HG03432 (cell line): Measurements from ENCODE around the gene LIME1.
"Not testable (repeated sequence)": the region's sequence is repeated elsewhere in the genome, so short reads cannot be mapped to it uniquely, and the experiment has no call there.

ENCODE experiments used
- ATAC-seq: cut with Tn5 transposase; IDR thresholded peaks from one replicate; pipeline ENCODE4 v1.9.1; 2021; ENCODE audit warnings: mild to moderate bottlenecking, moderate library complexity; ENCODE audit not compliant: unreplicated experiment

Gene LIME1

GRCh38 chr20:63769891-63770474, 33.5 kb downstream of the LIME1 start:
- no peak for ATAC-seq

GRCh38 chr20:63771046-63771707, 34.7 kb downstream of the LIME1 start:
- no peak for ATAC-seq

- no peak for ATAC-seq
Measured at GRCh38 chr20:63772781-63773518, 36.5 kb downstream of the LIME1 start.

- ATAC-seq = no peak
Measured at GRCh38 chr20:63773571-63774241, 37.2 kb downstream of the LIME1 start.

GRCh38 chr20:63774306-63774705, 37.8 kb downstream of the LIME1 start:
- no peak for ATAC-seq

- no peak for ATAC-seq
Measured at GRCh38 chr20:63775096-63775978, 38.9 kb downstream of the LIME1 start.

- not testable (repeated sequence) for ATAC-seq
Measured at GRCh38 chr20:63776875-63777274, 40.4 kb downstream of the LIME1 start.

- no peak for ATAC-seq
Measured at GRCh38 chr20:63777614-63778013, 41.1 kb downstream of the LIME1 start.

GRCh38 chr20:63778034-63778752, 41.7 kb downstream of the LIME1 start:
- no peak for ATAC-seq

- no peak for ATAC-seq
Measured at GRCh38 chr20:63778857-63779256, 42.4 kb downstream of the LIME1 start.

- ATAC-seq = no peak
Measured at GRCh38 chr20:63781181-63781580, 44.7 kb downstream of the LIME1 start.

GRCh38 chr20:63782051-63782471, 45.6 kb downstream of the LIME1 start:
- ATAC-seq = no peak

GRCh38 chr20:63782521-63782971, 46.1 kb downstream of the LIME1 start:
- ATAC-seq = no peak

- no peak for ATAC-seq
Measured at GRCh38 chr20:63783970-63784369, 47.5 kb downstream of the LIME1 start.

- no peak for ATAC-seq
Measured at GRCh38 chr20:63785691-63786131, 49.2 kb downstream of the LIME1 start.

- ATAC-seq = no peak
Measured at GRCh38 chr20:63787302-63787701, 50.8 kb downstream of the LIME1 start.

GRCh38 chr20:63787749-63788148, 51.3 kb downstream of the LIME1 start:
- ATAC-seq = no peak
